Suppressor macrophage treated with lipopolysaccharide for 1 hour (primary cell): ENCODE data around the gene CTU2.

ENCODE experiments used
- DNase-seq, 3 donors: peaks; one replicate each; pipeline ENCODE4 v3.0.0-alpha.2; 2020 to 2022

CTU2 gene

DNA sequence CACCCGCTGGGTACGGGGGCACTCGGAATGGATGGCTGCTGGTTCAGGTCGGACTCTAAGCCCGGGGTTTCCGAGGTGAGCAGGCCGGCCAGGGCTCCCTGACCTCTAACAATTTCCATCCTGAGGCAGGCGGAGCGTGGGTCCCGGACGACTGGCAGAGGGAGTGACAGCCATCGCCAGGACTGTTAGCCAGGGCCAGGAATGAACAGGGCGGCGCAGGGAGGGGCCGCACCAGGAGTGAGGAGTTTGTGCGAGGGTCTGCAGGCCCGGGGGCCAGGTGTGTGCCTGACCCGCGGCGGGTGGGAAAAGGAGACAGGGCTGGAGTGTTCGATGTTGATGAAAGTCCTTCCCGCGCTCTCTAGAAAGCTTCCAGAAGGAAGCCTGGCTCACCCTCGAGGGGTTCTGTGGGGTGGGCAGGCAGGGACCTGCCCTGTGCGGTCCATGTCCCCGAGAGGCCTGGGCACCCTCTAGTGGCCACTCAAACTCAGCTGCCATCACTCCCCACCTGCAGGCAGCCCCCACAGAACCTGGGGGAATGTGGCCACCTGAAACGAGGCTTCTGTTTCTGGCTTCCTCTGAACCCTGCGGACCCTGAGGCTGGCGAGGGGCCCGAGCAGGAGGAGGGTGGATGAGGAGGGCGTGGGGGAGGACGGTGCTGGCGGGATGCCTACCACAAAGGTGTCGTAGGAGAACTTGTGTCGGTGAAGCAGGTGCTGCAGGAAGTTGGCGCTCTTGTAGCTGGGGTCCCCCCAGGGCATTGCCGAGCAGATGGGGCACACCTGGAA lies 8.3 kb upstream of the CTU2 start:
- DNase-seq, result peak in 1 of 3 donors; percentile 26

DNA sequence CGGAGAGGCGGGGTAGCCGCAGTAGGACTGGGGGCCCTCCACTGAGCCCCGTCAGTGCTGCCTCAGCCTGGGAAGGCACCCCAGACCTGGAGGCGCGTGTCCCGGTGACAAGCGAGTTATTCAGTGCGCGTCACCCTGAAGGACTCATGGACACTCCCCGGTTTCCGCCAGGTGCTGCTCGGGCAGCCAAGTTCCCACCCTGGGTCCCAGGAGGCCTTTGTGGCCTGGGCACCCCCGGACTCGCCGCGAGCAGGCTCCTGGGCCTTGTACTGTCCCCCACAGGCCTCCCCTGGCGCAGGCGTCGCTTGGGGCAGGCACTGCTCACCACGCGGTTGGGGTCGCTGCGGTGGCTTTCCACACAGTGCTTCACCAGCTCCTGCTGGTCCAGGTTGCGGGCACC lies 7.7 kb upstream of the CTU2 start:
- DNase-seq, result no peak

- DNase-seq, result no peak
Observed at GRCh38 chr16:88699180-88699579, 7.1 kb upstream of the CTU2 start.

GRCh38 chr16:88700322-88700635 lies 6.0 kb upstream of the CTU2 start:
- DNase-seq, result no peak

GRCh38 chr16:88700636-88701482 lies 5.4 kb upstream of the CTU2 start:
- DNase-seq, result peak; percentile 94 to 96 (median 94)

GRCh38 chr16:88701581-88702370 lies 4.5 kb upstream of the CTU2 start:
- DNase-seq, result no peak

DNA sequence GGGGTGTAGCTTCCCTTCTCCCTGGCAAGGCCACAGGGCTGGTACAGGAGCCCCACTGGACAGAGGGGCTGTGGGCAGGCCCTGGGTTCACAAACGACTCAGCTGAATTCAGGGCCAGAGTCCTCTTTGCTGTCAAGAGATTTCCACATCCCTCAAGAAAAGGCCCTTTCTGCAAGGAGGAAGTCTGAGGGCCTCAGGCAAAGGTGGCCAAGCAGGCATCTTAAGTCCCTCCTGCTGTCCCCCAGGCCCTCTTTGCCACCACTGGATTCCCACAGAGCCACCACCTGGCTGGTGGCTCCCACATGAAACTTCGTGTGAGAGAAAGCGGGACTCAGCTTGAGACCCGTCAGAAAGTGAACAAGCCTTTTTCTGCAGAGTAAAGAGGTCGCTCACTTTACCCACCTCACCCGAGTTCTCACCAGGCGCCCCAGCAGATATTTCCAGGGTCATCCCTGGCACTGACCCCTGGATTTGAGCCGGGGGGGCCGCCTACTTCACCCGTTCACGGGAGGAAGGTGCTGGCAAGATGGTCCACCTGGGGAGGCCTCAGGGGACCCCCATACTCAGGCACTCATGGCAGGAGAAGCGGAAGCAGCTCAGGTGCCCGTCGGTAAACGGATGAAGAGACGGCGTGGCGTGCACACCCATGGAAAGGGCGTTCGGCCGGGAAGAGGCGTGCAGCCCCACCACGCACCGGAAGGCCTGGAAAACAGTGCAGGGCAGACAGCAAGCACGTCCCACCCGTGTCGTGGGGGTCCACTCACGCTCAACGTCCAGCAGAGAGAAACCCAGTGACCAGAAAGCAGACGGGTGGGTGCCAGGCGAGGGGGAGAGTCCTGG lies 3.7 kb upstream of the CTU2 start:
- DNase-seq, result peak; percentile 60 to 69 (median 60)

DNA sequence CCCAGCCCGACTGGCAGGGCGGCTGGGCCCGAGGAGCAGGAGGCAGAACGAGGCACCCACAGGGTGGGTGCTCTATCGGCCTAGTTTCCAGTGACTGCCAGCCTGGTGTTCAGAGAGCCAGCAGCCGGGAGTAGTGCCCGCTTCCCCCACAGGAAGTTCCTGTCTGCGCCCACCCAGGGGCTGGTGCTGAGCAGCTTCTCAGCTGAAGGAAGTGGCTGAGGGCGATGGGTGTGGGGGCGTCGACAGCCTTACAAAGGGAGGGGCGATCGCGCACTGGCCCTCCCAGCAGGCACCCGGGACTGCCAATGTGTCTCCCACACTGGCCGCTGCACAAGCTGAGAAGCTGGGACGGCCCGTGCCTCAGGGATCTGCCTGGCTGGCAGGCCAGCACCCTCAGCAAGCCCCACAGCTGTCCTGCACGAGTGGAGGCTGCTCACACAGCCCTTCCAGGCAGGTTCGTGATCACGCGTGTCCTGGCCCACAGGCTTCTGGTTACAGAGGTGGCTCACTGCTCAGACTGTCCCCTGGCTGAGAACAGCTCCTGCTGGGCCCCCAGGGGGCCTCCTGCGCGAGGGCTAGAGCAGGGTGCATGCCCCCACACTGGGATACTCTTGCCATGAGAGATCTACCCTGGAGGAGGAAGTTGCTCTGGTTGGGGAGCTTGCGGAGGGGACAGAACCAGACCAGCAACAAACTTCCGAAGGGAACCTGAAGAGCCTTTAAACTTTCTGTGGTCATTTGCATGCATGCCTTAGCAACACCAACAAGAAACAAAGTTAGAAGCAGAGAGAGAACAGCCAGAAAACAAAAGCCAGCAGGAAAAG lies 2.6 kb upstream of the CTU2 start:
- DNase-seq, result peak; percentile 80 to 85 (median 83)

- DNase-seq, result peak; percentile 75 to 80 (median 79)
Observed at GRCh38 chr16:88705076-88705684, 1.1 kb upstream of the CTU2 start.

- DNase-seq, result peak in 1 of 3 donors; percentile 60
Observed at GRCh38 chr16:88705801-88706228, 488 bp upstream of the CTU2 start.

DNA sequence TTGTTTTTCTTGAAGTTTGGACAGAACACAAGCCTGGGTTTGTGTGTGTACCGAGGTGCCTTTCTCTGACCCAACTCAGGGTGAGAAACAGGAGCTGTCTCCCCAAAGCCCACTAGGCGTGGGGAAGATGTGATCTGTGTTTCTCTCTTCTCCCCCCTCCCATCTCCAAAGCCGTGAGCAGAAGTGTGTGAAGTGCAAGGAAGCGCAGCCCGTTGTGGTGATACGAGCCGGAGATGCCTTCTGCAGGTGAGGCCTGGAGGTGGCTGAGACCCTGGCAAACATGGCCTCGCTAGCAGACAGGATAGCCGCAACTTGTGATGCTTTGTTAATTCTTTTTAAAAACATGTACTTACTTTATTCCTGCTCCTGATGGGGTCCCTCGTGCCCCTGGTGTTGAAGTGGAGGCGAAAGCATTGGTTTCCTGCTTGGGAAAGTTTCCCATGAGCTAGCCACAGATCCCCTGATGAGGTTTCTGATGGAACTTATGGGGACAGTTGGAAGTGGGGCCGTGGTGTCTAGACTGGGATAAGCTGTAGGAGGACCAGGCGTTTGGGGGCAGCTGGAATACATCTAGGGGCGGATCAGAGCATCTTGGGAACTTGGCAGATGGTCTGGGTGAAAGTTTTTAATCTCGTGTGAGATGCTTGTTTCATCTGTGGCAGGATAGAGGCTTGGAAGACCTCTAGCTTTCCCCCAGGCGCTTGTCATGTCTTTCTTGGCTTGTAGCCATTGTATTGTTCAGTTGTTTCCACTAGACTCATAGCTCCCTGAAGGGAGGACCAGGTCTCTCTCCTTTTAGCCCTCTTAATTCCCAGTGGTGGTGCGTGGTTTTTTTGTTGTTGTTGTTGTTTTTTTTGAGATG lies 893 bp downstream of the CTU2 start:
- DNase-seq, result no peak

DNA sequence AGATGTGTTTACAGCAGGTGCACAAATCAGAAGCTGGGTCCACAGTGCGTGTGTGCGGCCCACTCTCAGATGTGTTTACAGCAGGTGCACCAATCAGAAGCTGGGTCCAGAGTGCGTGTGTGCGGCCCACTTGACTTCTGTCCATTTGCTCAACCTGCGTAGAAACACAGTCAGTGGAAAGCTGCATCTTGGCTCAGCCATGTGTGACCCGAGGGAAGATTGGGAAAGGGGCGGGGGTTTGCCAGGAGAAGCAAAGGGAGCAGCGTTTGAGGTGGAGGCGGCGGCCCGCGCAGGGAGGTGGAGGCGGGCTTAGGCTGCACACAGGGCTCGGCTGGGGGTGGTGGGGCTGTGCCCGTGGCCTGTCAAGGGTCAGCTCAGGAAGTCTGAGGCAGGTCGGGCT lies 4.3 kb downstream of the CTU2 start:
- no peak for DNase-seq

- no peak for DNase-seq
Observed at GRCh38 chr16:88711750-88712340, 5.5 kb downstream of the CTU2 start.

DNA sequence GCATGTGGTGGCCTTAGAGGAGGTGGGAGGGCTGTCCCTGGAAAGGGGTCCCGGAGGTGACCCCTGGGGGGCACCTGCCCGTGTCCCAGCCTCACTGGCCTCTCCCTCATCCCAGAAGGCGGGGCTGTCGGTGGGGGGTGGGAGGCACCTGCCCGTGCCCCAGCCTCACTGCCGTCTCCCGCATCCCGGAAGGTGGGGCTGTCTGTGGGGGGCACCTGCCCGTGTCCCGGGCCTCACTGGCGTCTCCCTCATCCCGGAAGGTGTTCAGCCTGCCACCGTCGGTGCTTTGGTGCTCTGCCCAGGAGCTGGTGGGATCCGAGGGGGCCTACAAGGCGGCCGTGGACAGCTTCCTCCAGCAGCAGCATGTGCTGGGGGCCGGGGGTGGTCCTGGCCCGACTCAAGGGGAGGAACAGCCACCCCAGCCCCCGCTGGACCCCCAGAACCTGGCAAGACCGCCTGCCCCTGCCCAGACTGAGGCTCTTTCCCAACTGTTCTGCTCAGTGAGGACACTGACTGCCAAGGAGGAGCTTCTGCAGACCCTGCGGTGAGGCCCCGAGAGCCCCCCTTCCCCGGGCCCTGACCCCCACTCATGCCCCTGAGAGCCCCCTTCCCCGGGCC lies 6.2 kb downstream of the CTU2 start:
- no peak for DNase-seq

DNA sequence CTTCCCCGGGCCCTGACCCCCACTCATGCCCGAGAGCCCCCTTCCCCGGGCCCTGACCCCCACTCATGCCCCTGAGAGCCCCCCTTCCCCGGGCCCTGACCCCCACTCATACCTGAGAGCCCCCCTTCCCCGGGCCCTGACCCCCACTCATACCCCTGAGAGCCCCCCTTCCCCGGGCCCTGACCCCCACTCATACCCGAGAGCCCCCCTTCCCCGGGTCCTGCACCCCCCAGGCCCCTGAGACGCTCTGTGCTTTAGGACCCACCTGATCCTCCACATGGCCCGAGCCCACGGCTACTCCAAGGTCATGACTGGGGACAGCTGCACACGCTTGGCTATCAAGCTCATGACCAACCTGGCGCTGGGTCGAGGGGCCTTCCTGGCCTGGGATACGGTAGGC lies 6.8 kb downstream of the CTU2 start:
- DNase-seq, result no peak

- no peak for DNase-seq
Observed at GRCh38 chr16:88713568-88714419, 7.5 kb downstream of the CTU2 start.

GRCh38 chr16:88714420-88715302 lies 8.4 kb downstream of the CTU2 start:
- no peak for DNase-seq
